AG09309 (cell line): Measurements from ENCODE around the gene ADPRHL1.

ENCODE experiments used
- DNase-seq: peaks from one replicate; pipeline ENCODE4 v3.0.0-alpha.2; 2010; ENCODE audit warnings: low read depth
- H3K4me3 ChIP-seq: 2 replicates; pipeline ENCODE4 v1.5.1; 2011; ENCODE audit warnings: mild to moderate bottlenecking, low read depth, low read length, moderate library complexity; ENCODE audit not compliant: control insufficient read depth
- CTCF ChIP-seq: IDR thresholded peaks from 2 replicates; pipeline ENCODE4 v1.5.1; 2011; ENCODE audit warnings: mild to moderate bottlenecking, low read depth, low read length, inconsistent platforms; ENCODE audit not compliant: insufficient read depth, control insufficient read depth; ENCODE audit errors: missing control alignments

The ADPRHL1 gene

DNA sequence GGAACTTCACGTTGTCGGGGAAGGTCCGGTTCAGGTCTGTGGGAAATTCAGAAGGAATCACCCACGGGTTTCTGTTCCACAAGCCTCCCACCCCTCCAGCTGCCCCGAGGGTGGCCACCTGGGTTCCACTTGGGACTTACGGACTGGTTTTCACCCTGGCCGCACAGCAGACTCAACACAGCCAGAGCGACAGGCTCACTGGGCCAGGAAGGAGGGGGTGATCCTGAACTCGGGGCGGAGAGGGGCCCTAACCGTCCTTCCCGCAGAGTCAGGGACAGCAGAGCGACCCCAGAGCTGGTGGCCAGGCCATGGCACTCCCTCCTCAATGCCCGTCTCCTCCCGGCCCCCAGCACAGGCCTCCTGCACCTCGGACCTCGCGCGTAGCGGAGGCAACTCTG, 102.4 kb downstream of the ADPRHL1 start:
- TF ChIP-seq CTCF: no peak
- DNase-seq: no peak
- no peak overlapping the region for H3K4me3 ChIP-seq

GRCh38 chr13:113350065-113350937, 103.0 kb downstream of the ADPRHL1 start:
- peak; percentile 6 for TF ChIP-seq CTCF
- DNase-seq: no peak
- no peak overlapping the region for H3K4me3 ChIP-seq
